ENCODE measurements around the gene LAMA3. TPM values are rescaled to one million over a fixed set of nuclear protein-coding genes. Genes with fewer than 3 reads are reported as not detected.

LAMA3 gene
- total RNA-seq, 6 experiments from 2014 or later, result 1.3 to 5.0 (median 3.0) TPM

GRCh38 chr18:23824240-23824639 is 135.0 kb downstream of the LAMA3 start:
- no peak overlapping the region for H3K27ac ChIP-seq
- no peak for DNase-seq
- H3K9me3 ChIP-seq, result no peaks in the 10 kb centered on the region
- no peaks in the 10 kb centered on the region for H3K36me3 ChIP-seq
- WGBS (ENCODE audit: insufficient coverage, low coverage, low lambda C conversion rate, missing lambda C conversion rate), result 57% methylated on average over 2 of the region's 2 CpGs
- no peaks in the 10 kb centered on the region for H3K4me1 ChIP-seq
- TF ChIP-seq POLR2A (IDR thresholded peaks at IDR 0.05) (no peak), CTCF (IDR thresholded peaks at IDR 0.05) (peak; percentile 11 to 22 (median 20))
- intact Hi-C loops (cut with DNase I), result loop anchor here in 1 of 2 donors (10.0 kb wide), 1 partner anchor 101 kb away; no protein-coding TSS in a partner anchor
- H3K4me3 ChIP-seq, result no peak overlapping the region
- peak; percentile 35 to 53 (median 46) for ATAC-seq
- no peaks in the 10 kb centered on the region for H3K27me3 ChIP-seq

GRCh38 chr18:23824669-23825068 is 135.4 kb downstream of the LAMA3 start:
- no peaks in the 10 kb centered on the region for H3K27me3 ChIP-seq
- H3K9me3 ChIP-seq, result no peaks in the 10 kb centered on the region
- H3K27ac ChIP-seq, result no peak overlapping the region
- intact Hi-C loops (cut with DNase I), result loop anchor here in 1 of 2 donors (10.0 kb wide), 1 partner anchor 100 kb away; no protein-coding TSS in a partner anchor
- DNase-seq, result no peak
- peak in 1 of 4 donors; percentile 78 for ATAC-seq
- WGBS (ENCODE audit: insufficient coverage, low coverage, low lambda C conversion rate, missing lambda C conversion rate), result 100% methylated on average over 1 of the region's 1 CpG
- no peaks in the 10 kb centered on the region for H3K36me3 ChIP-seq
- no peak for TF ChIP-seq POLR2A (IDR thresholded peaks at IDR 0.05)
- no peak for TF ChIP-seq CTCF (IDR thresholded peaks at IDR 0.05)
- H3K4me3 ChIP-seq, result no peak overlapping the region
- no peaks in the 10 kb centered on the region for H3K4me1 ChIP-seq

GRCh38 chr18:23825496-23825895 is 136.2 kb downstream of the LAMA3 start:
- intact Hi-C loops (cut with DNase I), result loop anchor here in 1 of 2 donors (10.0 kb wide), 1 partner anchor 99 kb away; no protein-coding TSS in a partner anchor
- Histone ChIP-seq H3K4me1 (no peaks in the 10 kb centered on the region), H3K27ac (no peak overlapping the region), H3K36me3 (no peaks in the 10 kb centered on the region), H3K27me3 (no peaks in the 10 kb centered on the region), H3K4me3 (no peak overlapping the region), H3K9me3 (no peaks in the 10 kb centered on the region)
- WGBS (ENCODE audit: insufficient coverage, low coverage, low lambda C conversion rate, missing lambda C conversion rate), result 90% methylated on average over 2 of the region's 2 CpGs
- DNase-seq (no peak), ATAC-seq (no peak)
- no peak for TF ChIP-seq CTCF (IDR thresholded peaks at IDR 0.05)
- no peak for TF ChIP-seq POLR2A (IDR thresholded peaks at IDR 0.05)

- 30% methylated on average over 6 of the region's 6 CpGs for WGBS (ENCODE audit: insufficient coverage, low coverage, low lambda C conversion rate, missing lambda C conversion rate)
- Histone ChIP-seq H3K27me3 (no peaks in the 10 kb centered on the region), H3K36me3 (no peaks in the 10 kb centered on the region), H3K4me1 (no peaks in the 10 kb centered on the region), H3K4me3 (no peak overlapping the region), H3K9me3 (no peaks in the 10 kb centered on the region), H3K27ac (no peak overlapping the region)
- DNase-seq, result no peak
- ATAC-seq, result peak in 1 of 4 donors; percentile 30
- no peak for TF ChIP-seq POLR2A (IDR thresholded peaks at IDR 0.05)
- TF ChIP-seq CTCF (IDR thresholded peaks at IDR 0.05), result no peak
- intact Hi-C loops (cut with DNase I), result loop anchor here in 1 of 2 donors (10.0 kb wide), 1 partner anchor 99 kb away; no protein-coding TSS in a partner anchor
Measured at GRCh38 chr18:23825978-23826405, 136.7 kb downstream of the LAMA3 start.

Measured in right lobe of liver (tissue), 6 donors.